Panc1 (cell line): ENCODE results near the gene HPCAL1. TPM values are rescaled to one million over a fixed set of nuclear protein-coding genes. Genes with fewer than 3 reads are reported as not detected.

Experiments
- ATAC-seq: fragments of 200-7000 bp; cut with Tn5 transposase; 2 replicates; pipeline ENCODE4 v1.9.1; 2020; ENCODE audit warnings: mild to moderate bottlenecking, moderate library complexity
- BruUV-seq: library from RNA; stranded (reverse); fragments of 400-500 nt; replicated peaks from 2 replicates; lab custom pipeline; 2021; lab: Mats Ljungman, UMichigan
- CTCF ChIA-PET: fragments of 300-600 bp; sonication (Branson Sonifier 250); formaldehyde crosslinking; loops from one replicate; lab custom pipeline; 2022; ENCODE audit warnings: antibody characterized with exemption; lab: Charles Lee
- POLR2A ChIA-PET: fragments of 300-600 bp; sonication (Branson Sonifier 250); formaldehyde crosslinking; loops from one replicate; lab custom pipeline; 2022; ENCODE audit warnings: antibody characterized with exemption; lab: Charles Lee
- DNase-seq: peaks from one replicate; pipeline ENCODE4 v3.0.0-alpha.2; 2010; ENCODE audit warnings: low read depth, low spot score
- H3K27ac ChIP-seq: 2 replicates; pipeline ENCODE4 v1.5.1; 2011; ENCODE audit warnings: mild to moderate bottlenecking, low read length, inconsistent platforms
- H3K27me3 ChIP-seq: fragments of 200-500 bp; sonication (Bioruptor generic); 2 replicates; pipeline ENCODE4 v1.6.0; 2014; ENCODE audit warnings: low read length, inconsistent platforms; ENCODE audit not compliant: control insufficient read depth, insufficient read depth
- H3K36me3 ChIP-seq: fragments of 200-500 bp; sonication (Bioruptor generic); 2 replicates; pipeline ENCODE4 v1.5.1; 2014; ENCODE audit warnings: inconsistent platforms, mild to moderate bottlenecking, low read length, moderate library complexity; ENCODE audit not compliant: control insufficient read depth, insufficient read depth
- H3K4me1 ChIP-seq: 2 replicates; pipeline ENCODE4 v1.5.1; 2011; ENCODE audit warnings: inconsistent platforms, mild to moderate bottlenecking, low read length, moderate library complexity; ENCODE audit not compliant: control insufficient read depth, insufficient read depth
- H3K4me3 ChIP-seq, 2 experiments: 2 replicates each; pipeline ENCODE4 v1.5.1; 2011 to 2012; ENCODE audit warnings: low read depth in 2 of 2, low read length in 2 of 2, mild to moderate bottlenecking in 2 of 2, inconsistent platforms in 1 of 2, moderate library complexity in 1 of 2
- H3K9me3 ChIP-seq: fragments of 200-500 bp; sonication (Bioruptor generic); 2 replicates; pipeline ENCODE4 v1.5.1; 2014; ENCODE audit warnings: low read depth, mild to moderate bottlenecking, inconsistent platforms, low read length, moderate library complexity; ENCODE audit not compliant: control insufficient read depth, insufficient read depth
- POLR2AphosphoS5 ChIP-seq: IDR thresholded peaks from 2 replicates; pipeline ENCODE4 v1.6.1; 2012; ENCODE audit warnings: mild to moderate bottlenecking, low read depth, low read length, moderate library complexity
- SIN3A ChIP-seq: IDR thresholded peaks from 2 replicates; pipeline ENCODE4 v1.6.1; 2012; ENCODE audit warnings: low read depth, mild to moderate bottlenecking, low read length, moderate library complexity, borderline replicate concordance; ENCODE audit not compliant: insufficient read depth
- TCF7L2 ChIP-seq: IDR thresholded peaks from 2 replicates; pipeline ENCODE4 v1.6.1; 2011; ENCODE audit warnings: mild to moderate bottlenecking, low read depth, low read length, inconsistent platforms
- in situ Hi-C: cut with HindIII; loops from 2 replicates; pipeline ENCODE4 v1.10.0; 2016; ENCODE audit warnings: low sequenced_read_pairs, low pct_unique_long_range_greater_than_20kb
- intact Hi-C: fragments of 100-400 bp; cut with micrococcal nuclease; formaldehyde crosslinking; loops from one replicate; pipeline ENCODE4 v1.10.0; 2022; ENCODE audit not compliant: unreplicated experiment
- total RNA-seq: library from RNA; stranded (reverse); gene quantifications from one replicate; pipeline ENCODE4 v1.2.1, GENCODE V29; 2021; ENCODE audit not compliant: unreplicated experiment
- TF ChIP-seq, protein P1 (sequence below): fragments of 450-650 bp; IDR thresholded peaks from 2 replicates; pipeline ENCODE4 v1.5.1; 2017; ENCODE audit warnings: mild to moderate bottlenecking
- TF ChIP-seq, protein P2 (sequence below), 2 experiments: IDR thresholded peaks; 2 replicates each; pipeline ENCODE4 v1.6.1; 2011 to 2012; ENCODE audit warnings: low read depth in 2 of 2, control low read depth in 1 of 2, low read length in 1 of 2, mild to moderate bottlenecking in 1 of 2, moderate library complexity in 1 of 2; ENCODE audit not compliant: insufficient read depth in 1 of 2

Gene HPCAL1
- total RNA-seq, 1 experiment from 2014 or later = 234 TPM

GRCh38 chr2:10338270-10339188 is 35.8 kb downstream of the HPCAL1 start:
- in situ Hi-C loops (no loop called here), intact Hi-C loops (no loop called here)
- Histone ChIP-seq H3K36me3 (no peaks in the 10 kb centered on the region), H3K4me1 (peaks cover 82% of the 10 kb centered on the region), H3K27ac (peak overlapping the region; percentile 30), H3K4me3 (no peak overlapping the region), H3K27me3 (no peaks in the 10 kb centered on the region), H3K9me3 (peaks cover 6% of the 10 kb centered on the region; the same call in 1 of the 2 replicates)
- ATAC-seq (no peak), DNase-seq (no peak)
- POLR2A ChIA-PET = interaction anchor here (0.5 to 0.6 kb wide), 2 partner anchors 9 to 78 kb away, joined by 3 to 6 read pairs; no protein-coding TSS in a partner anchor
- CTCF ChIA-PET = interaction anchor here (1.3 kb wide), 1 partner anchor 70 kb away, joined by 4 read pairs; no protein-coding TSS in a partner anchor
- TF ChIP-seq SIN3A = no peak
- TF ChIP-seq, protein P1, sequence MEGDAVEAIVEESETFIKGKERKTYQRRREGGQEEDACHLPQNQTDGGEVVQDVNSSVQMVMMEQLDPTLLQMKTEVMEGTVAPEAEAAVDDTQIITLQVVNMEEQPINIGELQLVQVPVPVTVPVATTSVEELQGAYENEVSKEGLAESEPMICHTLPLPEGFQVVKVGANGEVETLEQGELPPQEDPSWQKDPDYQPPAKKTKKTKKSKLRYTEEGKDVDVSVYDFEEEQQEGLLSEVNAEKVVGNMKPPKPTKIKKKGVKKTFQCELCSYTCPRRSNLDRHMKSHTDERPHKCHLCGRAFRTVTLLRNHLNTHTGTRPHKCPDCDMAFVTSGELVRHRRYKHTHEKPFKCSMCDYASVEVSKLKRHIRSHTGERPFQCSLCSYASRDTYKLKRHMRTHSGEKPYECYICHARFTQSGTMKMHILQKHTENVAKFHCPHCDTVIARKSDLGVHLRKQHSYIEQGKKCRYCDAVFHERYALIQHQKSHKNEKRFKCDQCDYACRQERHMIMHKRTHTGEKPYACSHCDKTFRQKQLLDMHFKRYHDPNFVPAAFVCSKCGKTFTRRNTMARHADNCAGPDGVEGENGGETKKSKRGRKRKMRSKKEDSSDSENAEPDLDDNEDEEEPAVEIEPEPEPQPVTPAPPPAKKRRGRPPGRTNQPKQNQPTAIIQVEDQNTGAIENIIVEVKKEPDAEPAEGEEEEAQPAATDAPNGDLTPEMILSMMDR = no peak
- TF ChIP-seq POLR2AphosphoS5 = no peak
- no peak for TF ChIP-seq TCF7L2
- TF ChIP-seq, protein P2, sequence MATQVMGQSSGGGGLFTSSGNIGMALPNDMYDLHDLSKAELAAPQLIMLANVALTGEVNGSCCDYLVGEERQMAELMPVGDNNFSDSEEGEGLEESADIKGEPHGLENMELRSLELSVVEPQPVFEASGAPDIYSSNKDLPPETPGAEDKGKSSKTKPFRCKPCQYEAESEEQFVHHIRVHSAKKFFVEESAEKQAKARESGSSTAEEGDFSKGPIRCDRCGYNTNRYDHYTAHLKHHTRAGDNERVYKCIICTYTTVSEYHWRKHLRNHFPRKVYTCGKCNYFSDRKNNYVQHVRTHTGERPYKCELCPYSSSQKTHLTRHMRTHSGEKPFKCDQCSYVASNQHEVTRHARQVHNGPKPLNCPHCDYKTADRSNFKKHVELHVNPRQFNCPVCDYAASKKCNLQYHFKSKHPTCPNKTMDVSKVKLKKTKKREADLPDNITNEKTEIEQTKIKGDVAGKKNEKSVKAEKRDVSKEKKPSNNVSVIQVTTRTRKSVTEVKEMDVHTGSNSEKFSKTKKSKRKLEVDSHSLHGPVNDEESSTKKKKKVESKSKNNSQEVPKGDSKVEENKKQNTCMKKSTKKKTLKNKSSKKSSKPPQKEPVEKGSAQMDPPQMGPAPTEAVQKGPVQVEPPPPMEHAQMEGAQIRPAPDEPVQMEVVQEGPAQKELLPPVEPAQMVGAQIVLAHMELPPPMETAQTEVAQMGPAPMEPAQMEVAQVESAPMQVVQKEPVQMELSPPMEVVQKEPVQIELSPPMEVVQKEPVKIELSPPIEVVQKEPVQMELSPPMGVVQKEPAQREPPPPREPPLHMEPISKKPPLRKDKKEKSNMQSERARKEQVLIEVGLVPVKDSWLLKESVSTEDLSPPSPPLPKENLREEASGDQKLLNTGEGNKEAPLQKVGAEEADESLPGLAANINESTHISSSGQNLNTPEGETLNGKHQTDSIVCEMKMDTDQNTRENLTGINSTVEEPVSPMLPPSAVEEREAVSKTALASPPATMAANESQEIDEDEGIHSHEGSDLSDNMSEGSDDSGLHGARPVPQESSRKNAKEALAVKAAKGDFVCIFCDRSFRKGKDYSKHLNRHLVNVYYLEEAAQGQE (IDR thresholded peaks at IDR 0.05; ENCODE audit: insufficient read depth in 1 of 2, low read depth in 2 of 2, low read length in 1 of 2) = no peak
- TSS peak; percentile 34 for BruUV-seq

DNA sequence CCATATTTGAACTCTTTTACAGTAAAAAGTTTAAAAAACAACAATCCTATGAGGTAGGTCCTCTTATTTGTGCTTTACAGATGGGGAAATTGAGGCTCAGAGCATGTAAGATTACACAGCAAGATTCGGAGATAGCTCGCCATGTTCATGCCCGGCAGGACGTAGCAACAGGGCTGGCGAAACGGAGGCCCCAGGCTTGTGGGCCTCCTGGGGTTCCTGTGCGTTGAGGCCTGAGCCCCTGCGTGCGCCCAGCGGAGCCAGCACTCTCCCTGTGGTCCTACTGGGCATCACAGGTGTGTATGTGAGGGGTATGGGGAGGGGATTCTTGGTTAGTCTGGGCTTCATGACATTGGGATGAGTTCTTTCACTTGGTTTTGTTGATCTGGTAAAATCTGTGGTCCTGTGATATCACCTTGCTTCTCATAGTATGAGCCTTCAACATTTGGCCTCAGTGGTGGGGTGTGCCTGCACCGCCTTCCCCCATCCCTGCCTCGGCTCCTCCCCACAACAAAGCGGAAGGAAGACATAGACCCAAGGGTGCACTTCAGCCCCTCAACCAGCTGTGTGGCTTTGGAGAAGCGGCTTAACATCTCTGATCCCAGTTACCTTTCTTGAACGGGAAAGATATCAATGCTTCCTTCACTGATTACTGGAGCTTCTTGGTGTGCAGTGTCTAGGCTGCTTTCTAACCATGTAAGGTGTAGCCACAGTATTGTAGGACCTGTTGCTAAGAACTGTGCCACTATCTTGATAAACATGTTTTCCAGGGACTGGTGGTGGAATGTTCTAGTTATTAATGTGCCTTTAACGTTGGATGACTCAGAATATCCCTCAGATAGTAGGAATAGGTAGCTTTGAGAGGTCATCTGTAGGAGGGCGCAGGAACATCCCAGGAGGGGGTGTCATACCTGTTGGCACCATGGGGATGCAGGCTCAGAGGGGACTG is 37.2 kb downstream of the HPCAL1 start:
- BruUV-seq = no TSS peak
- POLR2A ChIA-PET = interaction anchor here (0.8 kb wide), 1 partner anchor 95 kb away, joined by 3 read pairs; no protein-coding TSS in a partner anchor
- no peak overlapping the region for H3K4me3 ChIP-seq

More for the DNA sequence above, 37.2 kb downstream of the HPCAL1 start:
- Histone ChIP-seq H3K27ac (peak overlapping the region; percentile 87), H3K4me1 (peaks cover 88% of the 10 kb centered on the region), H3K36me3 (no peaks in the 10 kb centered on the region), H3K27me3 (no peaks in the 10 kb centered on the region), H3K9me3 (peaks cover 3% of the 10 kb centered on the region; the same call in 1 of the 2 replicates)
- CTCF ChIA-PET = interaction anchor here (1.3 kb wide), 1 partner anchor 69 kb away, joined by 4 read pairs; no protein-coding TSS in a partner anchor
- DNase-seq (no peak), ATAC-seq (0 out of 2 replicates have a peak, but pooled peaks have one; percentile 1)
- TF ChIP-seq POLR2AphosphoS5 (no peak), TCF7L2 (no peak), SIN3A (no peak)
- TF ChIP-seq, protein P2 (IDR thresholded peaks at IDR 0.05; ENCODE audit: insufficient read depth in 1 of 2, low read depth in 2 of 2, low read length in 1 of 2) = no peak
- TF ChIP-seq, protein P1 = no peak
- in situ Hi-C loops (no loop called here), intact Hi-C loops (loop anchor here (5.0 kb wide), 1 partner anchor 67 kb away; no protein-coding TSS in a partner anchor)
